ENCODE measurements around the gene CCDC88C.

The CCDC88C gene

DNA sequence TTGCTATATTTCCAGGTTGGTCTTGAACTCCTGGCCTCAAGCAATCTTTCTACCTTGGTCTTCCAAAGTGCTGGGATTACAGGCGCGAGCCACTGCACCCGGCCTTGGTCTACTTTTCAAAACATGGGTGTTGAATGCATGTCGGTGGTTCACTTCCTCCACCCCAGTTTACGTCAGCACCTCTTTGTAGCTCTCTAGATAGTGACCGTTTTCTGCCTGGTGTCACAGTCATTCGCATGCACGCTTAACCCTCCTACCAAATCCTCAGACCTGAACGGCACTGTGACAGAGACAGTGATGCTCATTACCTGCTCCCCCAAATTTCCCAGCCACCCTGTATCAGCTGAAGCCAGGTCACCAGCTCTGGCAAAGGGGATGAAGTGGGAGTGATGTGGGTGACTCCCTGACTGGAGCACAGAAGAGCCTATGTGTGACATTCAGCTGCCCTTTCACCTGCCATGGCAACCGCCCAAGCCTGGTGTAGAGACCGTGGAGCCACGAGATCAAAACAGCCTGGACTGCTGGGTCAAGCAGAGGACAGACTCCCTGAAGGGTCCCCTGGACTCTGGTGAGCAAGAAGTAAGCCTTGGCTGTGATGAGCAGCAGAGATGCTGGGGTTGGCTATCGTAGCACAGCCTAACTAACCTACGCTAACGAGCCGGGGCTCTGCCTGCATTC lies 106.9 kb downstream of the CCDC88C start:
- no peaks in the 10 kb centered on the region; the same call in 1 of the 2 replicates for H3F3A ChIP-seq (ENCODE audit: insufficient read depth, low read length)
- H3K9me3 ChIP-seq (ENCODE audit: low read length), result no peaks in the 10 kb centered on the region
- H3K4me2 ChIP-seq (ENCODE audit: low read length), result no peak overlapping the region
- TF ChIP-seq EZH2 (IDR thresholded peaks at IDR 0.05; ENCODE audit: borderline replicate concordance, low read length), result no peak
- TF ChIP-seq, protein P1, sequence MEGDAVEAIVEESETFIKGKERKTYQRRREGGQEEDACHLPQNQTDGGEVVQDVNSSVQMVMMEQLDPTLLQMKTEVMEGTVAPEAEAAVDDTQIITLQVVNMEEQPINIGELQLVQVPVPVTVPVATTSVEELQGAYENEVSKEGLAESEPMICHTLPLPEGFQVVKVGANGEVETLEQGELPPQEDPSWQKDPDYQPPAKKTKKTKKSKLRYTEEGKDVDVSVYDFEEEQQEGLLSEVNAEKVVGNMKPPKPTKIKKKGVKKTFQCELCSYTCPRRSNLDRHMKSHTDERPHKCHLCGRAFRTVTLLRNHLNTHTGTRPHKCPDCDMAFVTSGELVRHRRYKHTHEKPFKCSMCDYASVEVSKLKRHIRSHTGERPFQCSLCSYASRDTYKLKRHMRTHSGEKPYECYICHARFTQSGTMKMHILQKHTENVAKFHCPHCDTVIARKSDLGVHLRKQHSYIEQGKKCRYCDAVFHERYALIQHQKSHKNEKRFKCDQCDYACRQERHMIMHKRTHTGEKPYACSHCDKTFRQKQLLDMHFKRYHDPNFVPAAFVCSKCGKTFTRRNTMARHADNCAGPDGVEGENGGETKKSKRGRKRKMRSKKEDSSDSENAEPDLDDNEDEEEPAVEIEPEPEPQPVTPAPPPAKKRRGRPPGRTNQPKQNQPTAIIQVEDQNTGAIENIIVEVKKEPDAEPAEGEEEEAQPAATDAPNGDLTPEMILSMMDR (IDR thresholded peaks at IDR 0.05; ENCODE audit: low read length), result no peak
- no peaks in the 10 kb centered on the region for H3K79me2 ChIP-seq (ENCODE audit: insufficient read depth, low read length)
- no peak overlapping the region for H3K9ac ChIP-seq (ENCODE audit: low read length)
- no peaks in the 10 kb centered on the region for H3K27me3 ChIP-seq (ENCODE audit: insufficient read depth, low read length)
- H3K4me3 ChIP-seq (ENCODE audit: low read depth, low read length, poor library complexity, severe bottlenecking), result no peak overlapping the region
- H3K36me3 ChIP-seq (ENCODE audit: insufficient read depth, low read length), result peaks cover 98% of the 10 kb centered on the region
- no peak overlapping the region for H3K27ac ChIP-seq (ENCODE audit: low read depth, low read length, poor library complexity, severe bottlenecking)
- peaks cover 4% of the 10 kb centered on the region for H3K4me1 ChIP-seq (ENCODE audit: insufficient read depth, low read length, severe bottlenecking)
- no peaks in the 10 kb centered on the region for H3K9me2 ChIP-seq (ENCODE audit: low read depth, low read length)
- no peak overlapping the region for H2AFZ ChIP-seq (ENCODE audit: low read length)
- no peaks in the 10 kb centered on the region for H4K20me1 ChIP-seq (ENCODE audit: insufficient read depth, low read length)

DNA sequence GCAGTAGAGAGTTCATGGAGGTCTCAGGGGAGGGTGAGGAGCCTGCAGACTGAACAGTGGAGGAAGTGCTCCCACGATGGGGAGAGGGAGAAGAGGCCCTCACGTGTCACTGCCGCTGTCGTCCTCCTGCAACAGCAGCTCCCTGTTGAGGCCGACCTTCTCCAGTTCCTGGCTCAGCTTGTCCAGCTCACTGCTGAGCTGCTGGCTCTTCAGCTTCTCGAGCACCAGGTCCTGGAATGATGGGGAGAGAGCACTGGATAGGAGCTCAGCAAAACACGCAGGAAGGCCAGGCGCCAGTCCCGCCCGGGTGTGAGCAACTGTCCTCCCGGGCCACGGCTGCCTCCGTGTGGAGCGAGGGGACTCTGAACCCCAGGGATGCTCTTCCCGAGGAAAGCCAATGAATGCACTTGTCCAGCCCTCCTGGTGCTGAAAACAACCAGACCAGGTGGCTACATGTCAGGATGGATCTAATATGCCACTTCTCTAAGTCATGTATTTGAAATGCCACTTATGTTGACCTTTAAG lies 107.8 kb downstream of the CCDC88C start:
- Histone ChIP-seq H3K27ac (ENCODE audit: low read depth, low read length, poor library complexity, severe bottlenecking) (no peak overlapping the region), H3F3A (ENCODE audit: insufficient read depth, low read length) (no peaks in the 10 kb centered on the region; the same call in 1 of the 2 replicates), H3K9ac (ENCODE audit: low read length) (no peak overlapping the region), H3K79me2 (ENCODE audit: insufficient read depth, low read length) (no peaks in the 10 kb centered on the region), H2AFZ (ENCODE audit: low read length) (no peak overlapping the region), H3K9me3 (ENCODE audit: low read length) (no peaks in the 10 kb centered on the region), H3K4me2 (ENCODE audit: low read length) (no peak overlapping the region), H3K4me1 (ENCODE audit: insufficient read depth, low read length, severe bottlenecking) (no peaks in the 10 kb centered on the region), H4K20me1 (ENCODE audit: insufficient read depth, low read length) (no peaks in the 10 kb centered on the region), H3K4me3 (ENCODE audit: low read depth, low read length, poor library complexity, severe bottlenecking) (no peak overlapping the region), H3K27me3 (ENCODE audit: insufficient read depth, low read length) (no peaks in the 10 kb centered on the region), H3K36me3 (ENCODE audit: insufficient read depth, low read length) (peaks cover 98% of the 10 kb centered on the region), H3K9me2 (ENCODE audit: low read depth, low read length) (no peaks in the 10 kb centered on the region)
- TF ChIP-seq EZH2 (IDR thresholded peaks at IDR 0.05; ENCODE audit: borderline replicate concordance, low read length), result no peak
- TF ChIP-seq, protein P1 (IDR thresholded peaks at IDR 0.05; ENCODE audit: low read length), result no peak

GRCh38 chr14:91308337-91308736 lies 109.3 kb downstream of the CCDC88C start:
- Histone ChIP-seq H3K9me2 (ENCODE audit: low read depth, low read length) (no peaks in the 10 kb centered on the region), H2AFZ (ENCODE audit: low read length) (no peak overlapping the region), H3K27ac (ENCODE audit: low read depth, low read length, poor library complexity, severe bottlenecking) (no peak overlapping the region), H3K4me3 (ENCODE audit: low read depth, low read length, poor library complexity, severe bottlenecking) (no peak overlapping the region), H4K20me1 (ENCODE audit: insufficient read depth, low read length) (no peaks in the 10 kb centered on the region), H3K79me2 (ENCODE audit: insufficient read depth, low read length) (no peaks in the 10 kb centered on the region), H3K9ac (ENCODE audit: low read length) (no peak overlapping the region), H3K36me3 (ENCODE audit: insufficient read depth, low read length) (peaks cover 97% of the 10 kb centered on the region), H3K27me3 (ENCODE audit: insufficient read depth, low read length) (no peaks in the 10 kb centered on the region), H3K4me2 (ENCODE audit: low read length) (no peak overlapping the region), H3K4me1 (ENCODE audit: insufficient read depth, low read length, severe bottlenecking) (no peaks in the 10 kb centered on the region), H3K9me3 (ENCODE audit: low read length) (no peaks in the 10 kb centered on the region), H3F3A (ENCODE audit: insufficient read depth, low read length) (no peaks in the 10 kb centered on the region; the same call in 1 of the 2 replicates)
- no peak for TF ChIP-seq EZH2 (IDR thresholded peaks at IDR 0.05; ENCODE audit: borderline replicate concordance, low read length)
- TF ChIP-seq, protein P1 (IDR thresholded peaks at IDR 0.05; ENCODE audit: low read length), result no peak
